ENCODE measurements around the gene NRXN3.

DNA sequence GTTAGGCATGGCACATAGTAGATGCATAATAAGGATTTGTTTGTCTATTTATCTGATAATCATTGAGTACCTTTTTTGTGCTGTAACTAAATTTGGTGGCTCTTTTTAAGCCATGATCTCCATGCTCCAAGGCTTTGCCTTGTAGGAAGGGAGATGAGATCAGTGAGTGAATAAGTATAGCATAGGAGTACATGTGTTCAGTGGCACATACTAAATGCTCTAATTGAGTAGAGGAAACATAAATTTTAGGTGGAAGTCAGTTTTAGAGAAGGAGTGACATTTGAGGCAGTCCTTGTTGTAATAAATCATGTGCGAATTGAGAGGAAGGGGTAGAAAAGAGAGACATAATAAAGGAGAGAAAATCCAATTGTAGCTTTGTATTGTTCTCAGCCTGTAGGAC is 482.6 kb downstream of the NRXN3 start:
- TF ChIP-seq POLR2A (IDR thresholded peaks at IDR 0.05; ENCODE audit: borderline replicate concordance, extremely low read depth, insufficient read depth, insufficient read length), result no peak
- TF ChIP-seq, protein P1, sequence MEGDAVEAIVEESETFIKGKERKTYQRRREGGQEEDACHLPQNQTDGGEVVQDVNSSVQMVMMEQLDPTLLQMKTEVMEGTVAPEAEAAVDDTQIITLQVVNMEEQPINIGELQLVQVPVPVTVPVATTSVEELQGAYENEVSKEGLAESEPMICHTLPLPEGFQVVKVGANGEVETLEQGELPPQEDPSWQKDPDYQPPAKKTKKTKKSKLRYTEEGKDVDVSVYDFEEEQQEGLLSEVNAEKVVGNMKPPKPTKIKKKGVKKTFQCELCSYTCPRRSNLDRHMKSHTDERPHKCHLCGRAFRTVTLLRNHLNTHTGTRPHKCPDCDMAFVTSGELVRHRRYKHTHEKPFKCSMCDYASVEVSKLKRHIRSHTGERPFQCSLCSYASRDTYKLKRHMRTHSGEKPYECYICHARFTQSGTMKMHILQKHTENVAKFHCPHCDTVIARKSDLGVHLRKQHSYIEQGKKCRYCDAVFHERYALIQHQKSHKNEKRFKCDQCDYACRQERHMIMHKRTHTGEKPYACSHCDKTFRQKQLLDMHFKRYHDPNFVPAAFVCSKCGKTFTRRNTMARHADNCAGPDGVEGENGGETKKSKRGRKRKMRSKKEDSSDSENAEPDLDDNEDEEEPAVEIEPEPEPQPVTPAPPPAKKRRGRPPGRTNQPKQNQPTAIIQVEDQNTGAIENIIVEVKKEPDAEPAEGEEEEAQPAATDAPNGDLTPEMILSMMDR (IDR thresholded peaks at IDR 0.05 in 2 of 3, conservative IDR thresholded peaks at IDR 0.05 in 1 of 3; ENCODE audit: borderline replicate concordance in 1 of 3, insufficient read depth in 1 of 3, low read depth in 2 of 3, low read length in 2 of 3), result no peak
- TF ChIP-seq POLR2AphosphoS5 (IDR thresholded peaks at IDR 0.05; ENCODE audit: low read depth, low read length), result no peak
- TF ChIP-seq, protein P2, sequence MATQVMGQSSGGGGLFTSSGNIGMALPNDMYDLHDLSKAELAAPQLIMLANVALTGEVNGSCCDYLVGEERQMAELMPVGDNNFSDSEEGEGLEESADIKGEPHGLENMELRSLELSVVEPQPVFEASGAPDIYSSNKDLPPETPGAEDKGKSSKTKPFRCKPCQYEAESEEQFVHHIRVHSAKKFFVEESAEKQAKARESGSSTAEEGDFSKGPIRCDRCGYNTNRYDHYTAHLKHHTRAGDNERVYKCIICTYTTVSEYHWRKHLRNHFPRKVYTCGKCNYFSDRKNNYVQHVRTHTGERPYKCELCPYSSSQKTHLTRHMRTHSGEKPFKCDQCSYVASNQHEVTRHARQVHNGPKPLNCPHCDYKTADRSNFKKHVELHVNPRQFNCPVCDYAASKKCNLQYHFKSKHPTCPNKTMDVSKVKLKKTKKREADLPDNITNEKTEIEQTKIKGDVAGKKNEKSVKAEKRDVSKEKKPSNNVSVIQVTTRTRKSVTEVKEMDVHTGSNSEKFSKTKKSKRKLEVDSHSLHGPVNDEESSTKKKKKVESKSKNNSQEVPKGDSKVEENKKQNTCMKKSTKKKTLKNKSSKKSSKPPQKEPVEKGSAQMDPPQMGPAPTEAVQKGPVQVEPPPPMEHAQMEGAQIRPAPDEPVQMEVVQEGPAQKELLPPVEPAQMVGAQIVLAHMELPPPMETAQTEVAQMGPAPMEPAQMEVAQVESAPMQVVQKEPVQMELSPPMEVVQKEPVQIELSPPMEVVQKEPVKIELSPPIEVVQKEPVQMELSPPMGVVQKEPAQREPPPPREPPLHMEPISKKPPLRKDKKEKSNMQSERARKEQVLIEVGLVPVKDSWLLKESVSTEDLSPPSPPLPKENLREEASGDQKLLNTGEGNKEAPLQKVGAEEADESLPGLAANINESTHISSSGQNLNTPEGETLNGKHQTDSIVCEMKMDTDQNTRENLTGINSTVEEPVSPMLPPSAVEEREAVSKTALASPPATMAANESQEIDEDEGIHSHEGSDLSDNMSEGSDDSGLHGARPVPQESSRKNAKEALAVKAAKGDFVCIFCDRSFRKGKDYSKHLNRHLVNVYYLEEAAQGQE (IDR thresholded peaks at IDR 0.05; ENCODE audit: low read depth), result no peak

All from HCT116 (cell line).